ENCODE results near the gene CBX4.

DNA sequence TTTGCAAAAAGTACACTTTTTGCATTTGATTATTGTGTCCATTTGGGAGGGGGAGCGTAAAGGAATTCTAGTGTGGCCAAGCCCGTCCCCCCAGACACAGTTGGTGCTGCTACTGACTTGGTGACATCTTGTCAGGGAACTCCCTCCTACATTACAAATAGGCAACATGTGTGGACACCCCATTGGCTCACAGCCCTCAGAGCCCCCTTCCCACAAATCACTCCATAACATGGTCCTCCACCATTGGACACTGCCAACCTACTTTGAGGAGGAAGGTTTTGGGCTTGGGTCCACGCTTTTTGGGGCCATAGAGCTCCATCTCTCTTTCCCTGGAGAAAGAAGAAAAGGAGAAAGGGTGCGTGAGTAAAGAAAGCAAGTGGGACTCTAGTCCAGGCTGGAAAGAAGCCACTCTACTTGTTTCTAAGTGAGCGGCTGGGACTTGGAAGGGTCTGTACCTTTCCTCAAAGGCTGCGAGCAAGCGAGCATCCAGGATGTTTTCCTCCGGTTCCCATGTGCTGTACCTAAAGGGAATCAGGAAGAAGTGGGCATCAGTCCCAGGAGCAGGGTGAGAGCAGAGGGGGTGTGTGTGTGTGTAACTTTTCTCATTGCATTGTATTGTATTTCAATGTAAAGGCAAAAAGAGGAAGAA, 43.3 kb downstream of the CBX4 start:
- TF ChIP-seq ZNF274 (IDR thresholded peaks at IDR 0.05; ENCODE audit: low read depth, low read length) = no peak
- TF ChIP-seq SUZ12 (IDR thresholded peaks at IDR 0.05; ENCODE audit: extremely low read depth, insufficient read depth, insufficient read length) = no peak
- no peak for TF ChIP-seq YY1 (IDR thresholded peaks at IDR 0.05; ENCODE audit: insufficient read depth, insufficient read length)
